ENCODE results near the gene CYP3A7.
"Not testable (repeated sequence)": the region's sequence is repeated elsewhere in the genome, so short reads cannot be mapped to it uniquely, and the experiment has no call there.

CYP3A7 gene

GRCh38 chr7:99692563-99692962 lies 42.4 kb downstream of the CYP3A7 start:
- not testable (repeated sequence) for H3K4me1 ChIP-seq (ENCODE audit: control insufficient read depth in 5 of 5, insufficient read depth in 5 of 5, low read length in 5 of 5); H3K9me3 ChIP-seq (ENCODE audit: control insufficient read depth in 5 of 5, low read length in 5 of 5); H3K27me3 ChIP-seq (ENCODE audit: control insufficient read depth in 5 of 5, insufficient read depth in 4 of 5, low read length in 5 of 5); H3K36me3 ChIP-seq (ENCODE audit: control insufficient read depth in 5 of 5, insufficient read depth in 5 of 5, low read length in 5 of 5); H3K9ac ChIP-seq (ENCODE audit: low read length in 5 of 5); H3K27ac ChIP-seq (ENCODE audit: low read depth, low read length); H3K4me3 ChIP-seq (ENCODE audit: low read depth in 1 of 5, low read length in 5 of 5)

- H3K36me3 ChIP-seq (ENCODE audit: control insufficient read depth in 5 of 5, insufficient read depth in 5 of 5, low read length in 5 of 5); H3K4me3 ChIP-seq (ENCODE audit: low read depth in 1 of 5, low read length in 5 of 5); H3K9ac ChIP-seq (ENCODE audit: low read length in 5 of 5); H3K4me1 ChIP-seq (ENCODE audit: control insufficient read depth in 5 of 5, insufficient read depth in 5 of 5, low read length in 5 of 5); H3K9me3 ChIP-seq (ENCODE audit: control insufficient read depth in 5 of 5, low read length in 5 of 5); H3K27me3 ChIP-seq (ENCODE audit: control insufficient read depth in 5 of 5, insufficient read depth in 4 of 5, low read length in 5 of 5); H3K27ac ChIP-seq (ENCODE audit: low read depth, low read length): not testable (repeated sequence)
Observed at GRCh38 chr7:99691658-99692057, 43.3 kb downstream of the CYP3A7 start.

- not testable (repeated sequence) for H3K9ac ChIP-seq (ENCODE audit: low read length in 5 of 5); H3K4me3 ChIP-seq (ENCODE audit: low read depth in 1 of 5, low read length in 5 of 5); H3K27me3 ChIP-seq (ENCODE audit: control insufficient read depth in 5 of 5, insufficient read depth in 4 of 5, low read length in 5 of 5); H3K27ac ChIP-seq (ENCODE audit: low read depth, low read length); H3K36me3 ChIP-seq (ENCODE audit: control insufficient read depth in 5 of 5, insufficient read depth in 5 of 5, low read length in 5 of 5); H3K9me3 ChIP-seq (ENCODE audit: control insufficient read depth in 5 of 5, low read length in 5 of 5); H3K4me1 ChIP-seq (ENCODE audit: control insufficient read depth in 5 of 5, insufficient read depth in 5 of 5, low read length in 5 of 5)
Observed at GRCh38 chr7:99690918-99691317, 44.1 kb downstream of the CYP3A7 start.

- H3K27ac ChIP-seq (ENCODE audit: low read depth, low read length); H3K4me1 ChIP-seq (ENCODE audit: control insufficient read depth in 5 of 5, insufficient read depth in 5 of 5, low read length in 5 of 5): not testable (repeated sequence)
Observed at GRCh38 chr7:99685871-99686608, 49.0 kb downstream of the CYP3A7 start.

GRCh38 chr7:99685129-99685758 lies 49.8 kb downstream of the CYP3A7 start:
- H3K4me3 ChIP-seq (ENCODE audit: low read depth in 1 of 5, low read length in 5 of 5) = no peak overlapping the region
- H3K36me3 ChIP-seq (ENCODE audit: control insufficient read depth in 5 of 5, insufficient read depth in 5 of 5, low read length in 5 of 5) = no peaks in the 10 kb centered on the region
- H3K9me3 ChIP-seq (ENCODE audit: control insufficient read depth in 5 of 5, low read length in 5 of 5) = peaks cover 0 to 7% (median 0%) of the 10 kb centered on the region in 5 donors
- no peak overlapping the region for H3K9ac ChIP-seq (ENCODE audit: low read length in 5 of 5)
- no peak overlapping the region for H3K27ac ChIP-seq (ENCODE audit: low read depth, low read length)
- no peaks in the 10 kb centered on the region for H3K4me1 ChIP-seq (ENCODE audit: control insufficient read depth in 5 of 5, insufficient read depth in 5 of 5, low read length in 5 of 5)
- no peaks in the 10 kb centered on the region for H3K27me3 ChIP-seq (ENCODE audit: control insufficient read depth in 5 of 5, insufficient read depth in 4 of 5, low read length in 5 of 5)

More at GRCh38 chr7:99685871-99686608, 49.0 kb downstream of the CYP3A7 start:
- not testable (repeated sequence) for H3K36me3 ChIP-seq (ENCODE audit: control insufficient read depth in 5 of 5, insufficient read depth in 5 of 5, low read length in 5 of 5); H3K4me3 ChIP-seq (ENCODE audit: low read depth in 1 of 5, low read length in 5 of 5); H3K27me3 ChIP-seq (ENCODE audit: control insufficient read depth in 5 of 5, insufficient read depth in 4 of 5, low read length in 5 of 5); H3K9me3 ChIP-seq (ENCODE audit: control insufficient read depth in 5 of 5, low read length in 5 of 5); H3K9ac ChIP-seq (ENCODE audit: low read length in 5 of 5)

- no peaks in the 10 kb centered on the region for H3K27me3 ChIP-seq (ENCODE audit: control insufficient read depth in 5 of 5, insufficient read depth in 4 of 5, low read length in 5 of 5)
- H3K4me3 ChIP-seq (ENCODE audit: low read depth in 1 of 5, low read length in 5 of 5) = peak within 1 kb of the TSS in 4 of 5 donors; percentile 38 to 57 (median 45)
- H3K4me1 ChIP-seq (ENCODE audit: control insufficient read depth in 5 of 5, insufficient read depth in 5 of 5, low read length in 5 of 5) = peaks cover 0 to 14% (median 9%) of the 10 kb centered on the region in 5 donors
- peak within 1 kb of the TSS in 2 of 5 donors; percentile 1 to 3 for H3K9ac ChIP-seq (ENCODE audit: low read length in 5 of 5)
- peak within 1 kb of the TSS; percentile 5 for H3K27ac ChIP-seq (ENCODE audit: low read depth, low read length)
- H3K9me3 ChIP-seq (ENCODE audit: control insufficient read depth in 5 of 5, low read length in 5 of 5) = peaks cover 0 to 7% (median 0%) of the 10 kb centered on the region in 5 donors
- peaks cover 0 to 2% (median 0%) of the 10 kb centered on the region in 5 donors for H3K36me3 ChIP-seq (ENCODE audit: control insufficient read depth in 5 of 5, insufficient read depth in 5 of 5, low read length in 5 of 5)
Observed at GRCh38 chr7:99679400-99680191, 55.4 kb downstream of the CYP3A7 start, which contains the start of gene CYP3A5. TSS of gene CYP3A5 (minus strand) at chr7:99679996. CDS start at chr7:99679896, 100 bp downstream.

DNA sequence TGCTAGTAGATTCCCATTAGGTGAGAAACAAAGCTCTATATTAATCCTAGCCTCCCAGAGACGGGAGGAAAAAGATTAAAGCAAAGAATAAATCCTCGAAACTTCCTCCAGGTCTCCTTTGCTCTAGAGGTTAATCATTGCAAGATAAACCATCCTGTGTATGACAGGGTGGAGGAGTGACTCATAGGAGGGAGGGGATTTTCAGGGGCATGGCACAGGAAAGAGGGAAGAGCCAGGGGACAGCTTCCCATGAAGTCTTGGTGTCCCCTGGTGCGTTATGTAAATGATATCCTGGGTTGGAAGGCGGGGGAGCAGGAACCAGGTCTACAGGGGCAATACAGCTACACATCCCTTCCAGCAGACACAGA lies 56.0 kb downstream of the CYP3A7 start:
- H3K4me3 ChIP-seq (ENCODE audit: low read depth in 1 of 5, low read length in 5 of 5) = peak overlapping the region in 4 of 5 donors; percentile 38 to 57 (median 45)
- H3K27me3 ChIP-seq (ENCODE audit: control insufficient read depth in 5 of 5, insufficient read depth in 4 of 5, low read length in 5 of 5) = no peaks in the 10 kb centered on the region
- H3K9me3 ChIP-seq (ENCODE audit: control insufficient read depth in 5 of 5, low read length in 5 of 5) = peaks cover 0 to 7% (median 0%) of the 10 kb centered on the region in 5 donors
- H3K9ac ChIP-seq (ENCODE audit: low read length in 5 of 5) = peak overlapping the region in 1 of 5 donors; percentile 3
- no peak overlapping the region for H3K27ac ChIP-seq (ENCODE audit: low read depth, low read length)
- peaks cover 0 to 2% (median 0%) of the 10 kb centered on the region in 5 donors for H3K36me3 ChIP-seq (ENCODE audit: control insufficient read depth in 5 of 5, insufficient read depth in 5 of 5, low read length in 5 of 5)
- H3K4me1 ChIP-seq (ENCODE audit: control insufficient read depth in 5 of 5, insufficient read depth in 5 of 5, low read length in 5 of 5) = peaks cover 0 to 14% (median 9%) of the 10 kb centered on the region in 5 donors

GRCh38 chr7:99677648-99678045 lies 57.3 kb downstream of the CYP3A7 start:
- Histone ChIP-seq H3K9ac (ENCODE audit: low read length in 5 of 5) (no peak overlapping the region), H3K36me3 (ENCODE audit: control insufficient read depth in 5 of 5, insufficient read depth in 5 of 5, low read length in 5 of 5) (peaks cover 0 to 5% (median 4%) of the 10 kb centered on the region in 5 donors), H3K27ac (ENCODE audit: low read depth, low read length) (no peak overlapping the region), H3K4me1 (ENCODE audit: control insufficient read depth in 5 of 5, insufficient read depth in 5 of 5, low read length in 5 of 5) (peaks cover 0 to 14% (median 9%) of the 10 kb centered on the region in 5 donors), H3K4me3 (ENCODE audit: low read depth in 1 of 5, low read length in 5 of 5) (no peak overlapping the region), H3K27me3 (ENCODE audit: control insufficient read depth in 5 of 5, insufficient read depth in 4 of 5, low read length in 5 of 5) (no peaks in the 10 kb centered on the region), H3K9me3 (ENCODE audit: control insufficient read depth in 5 of 5, low read length in 5 of 5) (peaks cover 0 to 7% (median 0%) of the 10 kb centered on the region in 5 donors)

DNA sequence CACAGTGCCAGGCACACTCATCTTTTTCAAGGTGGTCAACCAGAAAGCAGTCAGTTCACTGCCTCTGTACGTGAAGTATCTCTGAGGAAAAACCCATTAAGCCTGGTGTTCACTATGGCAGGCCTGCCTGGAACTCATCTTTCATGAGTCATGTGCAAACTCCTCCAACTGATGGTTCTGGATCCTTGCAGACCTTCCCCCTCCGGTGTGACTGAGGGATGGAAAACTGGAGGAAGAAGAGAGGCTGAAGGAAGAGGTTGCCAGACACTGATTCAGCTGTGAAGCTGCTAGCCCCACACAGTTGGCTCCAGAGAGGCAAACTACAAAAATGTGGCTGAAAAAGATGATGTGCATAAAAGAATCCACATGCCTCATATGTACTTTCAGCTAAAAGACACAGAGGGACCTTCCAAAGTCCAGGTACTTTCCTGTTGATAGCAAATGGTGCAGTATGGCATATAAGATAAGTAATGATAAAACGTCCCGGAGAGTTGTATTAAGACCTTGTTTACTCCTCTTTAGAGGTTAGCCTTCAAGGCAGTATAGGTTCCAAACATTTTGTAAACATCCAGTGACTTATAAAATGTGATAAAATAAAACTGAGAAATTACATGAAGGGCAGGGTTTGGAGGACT lies 57.9 kb downstream of the CYP3A7 start:
- Histone ChIP-seq H3K4me3 (ENCODE audit: low read depth in 1 of 5, low read length in 5 of 5) (no peak overlapping the region), H3K27ac (ENCODE audit: low read depth, low read length) (no peak overlapping the region), H3K36me3 (ENCODE audit: control insufficient read depth in 5 of 5, insufficient read depth in 5 of 5, low read length in 5 of 5) (peaks cover 0 to 9% (median 5%) of the 10 kb centered on the region in 5 donors), H3K4me1 (ENCODE audit: control insufficient read depth in 5 of 5, insufficient read depth in 5 of 5, low read length in 5 of 5) (peaks cover 0 to 14% (median 9%) of the 10 kb centered on the region in 5 donors), H3K27me3 (ENCODE audit: control insufficient read depth in 5 of 5, insufficient read depth in 4 of 5, low read length in 5 of 5) (no peaks in the 10 kb centered on the region), H3K9ac (ENCODE audit: low read length in 5 of 5) (no peak overlapping the region), H3K9me3 (ENCODE audit: control insufficient read depth in 5 of 5, low read length in 5 of 5) (peaks cover 0 to 7% (median 0%) of the 10 kb centered on the region in 5 donors)
